Activated CD8-positive, alpha-beta T cell treated with anti-CD3 and anti-CD28 coated beads, Interleukin-2, amount 10 ng/mL, durations not matched to agents 7 days and 5 days (primary cell): ENCODE measurements around the gene REEP5. TPM values are rescaled to one million over a fixed set of nuclear protein-coding genes. Genes with fewer than 3 reads are reported as not detected.

ENCODE experiments used
- ATAC-seq: fragments of 150-1000 bp; cut with Tn5 transposase; one replicate; pipeline ENCODE4 v1.10.0; 2021; ENCODE audit warnings: moderate library complexity
- CTCF ChIA-PET: fragments of 350-600 bp; sonication (Branson Sonifier 250); formaldehyde crosslinking; loops from one replicate; lab custom pipeline; 2021; ENCODE audit warnings: antibody characterized with exemption; lab: Charles Lee
- POLR2A ChIA-PET: fragments of 350-600 bp; sonication (Branson Sonifier 250); formaldehyde crosslinking; loops from one replicate; lab custom pipeline; 2021; ENCODE audit warnings: antibody characterized with exemption; lab: Charles Lee
- DNase-seq: peaks from one replicate; pipeline ENCODE4 v3.0.0-alpha.2; 2020
- H3K27ac Mint-ChIP-seq: one replicate; pipeline ENCODE4 v1.8.0; 2021; ENCODE audit warnings: mild to moderate bottlenecking, mixed read lengths
- H3K27me3 Mint-ChIP-seq: one replicate; pipeline ENCODE4 v1.8.0; 2021; ENCODE audit warnings: low read depth, mixed read lengths
- H3K36me3 Mint-ChIP-seq: one replicate; pipeline ENCODE4 v1.8.0; 2021; ENCODE audit warnings: low read depth, mixed read lengths
- H3K4me1 Mint-ChIP-seq: one replicate; pipeline ENCODE4 v1.8.0; 2021; ENCODE audit warnings: low read depth, mixed read lengths
- H3K4me3 Mint-ChIP-seq: one replicate; pipeline ENCODE4 v1.8.0; 2021; ENCODE audit warnings: mild to moderate bottlenecking, mixed read lengths
- H3K9me3 Mint-ChIP-seq: one replicate; pipeline ENCODE4 v1.8.0; 2022; ENCODE audit warnings: mixed read lengths; ENCODE audit not compliant: insufficient read depth
- total RNA-seq, 2 experiments: library from RNA; stranded (reverse); gene quantifications; one replicate each; pipeline ENCODE4 v1.2.3, GENCODE V29; 2021

The REEP5 gene
- total RNA-seq, 2 experiments from 2014 or later = 77.6 to 85.0 TPM

- POLR2A ChIA-PET = interaction anchor here (1.9 kb wide), 1 partner anchor 43 kb away, joined by 10 read pairs; the partner anchor contains the start of gene DCP2
- no peaks in the 10 kb centered on the region for H3K27me3 Mint-ChIP-seq
- no peak overlapping the region for H3K27ac Mint-ChIP-seq
Measured at GRCh38 chr5:112933105-112933504, 11.1 kb upstream of the REEP5 start.

GRCh38 chr5:112931473-112931872 lies 9.4 kb upstream of the REEP5 start:
- peaks cover 58% of the 10 kb centered on the region for H3K4me1 Mint-ChIP-seq
- H3K4me3 Mint-ChIP-seq = no peak overlapping the region
- no peak for ATAC-seq
- DNase-seq = no peak
- H3K27ac Mint-ChIP-seq = peak overlapping the region; percentile 70
- ChIA-PET POLR2A (interaction anchor here (0.6 kb wide), 1 partner anchor 45 kb away, joined by 4 read pairs; the partner anchor contains the start of gene DCP2), CTCF (interaction anchor here (0.9 to 1.4 kb wide), 5 partner anchors 8 to 65 kb away, joined by 3 to 5 read pairs (median 4); partner anchors contain the start of gene REEP5)
- peaks cover 6% of the 10 kb centered on the region for H3K9me3 Mint-ChIP-seq
- peaks cover 9% of the 10 kb centered on the region for H3K36me3 Mint-ChIP-seq
- no peaks in the 10 kb centered on the region for H3K27me3 Mint-ChIP-seq

More at GRCh38 chr5:112933105-112933504, 11.1 kb upstream of the REEP5 start:
- Mint-ChIP-seq H3K36me3 (peaks cover 7% of the 10 kb centered on the region), H3K9me3 (peaks cover 6% of the 10 kb centered on the region), H3K4me3 (no peak overlapping the region), H3K4me1 (peaks cover 47% of the 10 kb centered on the region)
- ATAC-seq (no peak), DNase-seq (no peak)
- CTCF ChIA-PET = interaction anchor here (1.4 kb wide), 1 partner anchor 43 kb away, joined by 5 read pairs; the partner anchor contains the start of gene DCP2

GRCh38 chr5:112930082-112930344 lies 8.0 kb upstream of the REEP5 start:
- CTCF ChIA-PET = interaction anchor here (1.0 kb wide), 1 partner anchor 20 kb away, joined by 3 read pairs; no protein-coding TSS in a partner anchor

GRCh38 chr5:112929336-112930081 lies 7.5 kb upstream of the REEP5 start:
- ATAC-seq = peak; percentile 66
- no peak for DNase-seq
- Mint-ChIP-seq H3K4me3 (peak overlapping the region; percentile 72), H3K9me3 (peaks cover 6% of the 10 kb centered on the region), H3K27me3 (no peaks in the 10 kb centered on the region), H3K27ac (peak overlapping the region; percentile 91), H3K4me1 (peaks cover 61% of the 10 kb centered on the region), H3K36me3 (peaks cover 9% of the 10 kb centered on the region)
- ChIA-PET POLR2A (interaction anchor here (0.6 to 1.0 kb wide), 2 partner anchors 11 to 47 kb away, joined by 3 to 9 read pairs; partner anchors contain the start of gene DCP2), CTCF (interaction anchor here (1.0 kb wide), 1 partner anchor 20 kb away, joined by 3 read pairs; no protein-coding TSS in a partner anchor)

More at GRCh38 chr5:112930082-112930344, 8.0 kb upstream of the REEP5 start:
- H3K4me3 Mint-ChIP-seq = peak overlapping the region; percentile 72
- peak overlapping the region; percentile 91 for H3K27ac Mint-ChIP-seq
- H3K9me3 Mint-ChIP-seq = peaks cover 6% of the 10 kb centered on the region
- H3K4me1 Mint-ChIP-seq = peaks cover 60% of the 10 kb centered on the region
- H3K36me3 Mint-ChIP-seq = peaks cover 9% of the 10 kb centered on the region
- no peaks in the 10 kb centered on the region for H3K27me3 Mint-ChIP-seq
- ATAC-seq (peak; percentile 81), DNase-seq (peak; percentile 49)
- POLR2A ChIA-PET = interaction anchor here (0.6 to 1.0 kb wide), 2 partner anchors 11 to 46 kb away, joined by 3 to 9 read pairs; partner anchors contain the start of gene DCP2

- Mint-ChIP-seq H3K4me1 (peaks cover 69% of the 10 kb centered on the region), H3K27ac (peak overlapping the region; percentile 97), H3K36me3 (peaks cover 22% of the 10 kb centered on the region), H3K27me3 (no peaks in the 10 kb centered on the region), H3K9me3 (no peaks in the 10 kb centered on the region), H3K4me3 (peak overlapping the region; percentile 95)
- ChIA-PET POLR2A (interaction anchor here (6.2 kb wide), 1 partner anchor 52 kb away, joined by 51 read pairs; the partner anchor contains the start of gene DCP2), CTCF (interaction anchor here (0.7 to 4.4 kb wide), 7 partner anchors 8 to 216 kb away, joined by 3 to 32 read pairs (median 4); partner anchors contain the start of gene DCP2)
- ATAC-seq (no peak), DNase-seq (no peak)
Measured at GRCh38 chr5:112923988-112924387, 2.0 kb upstream of the REEP5 start.

GRCh38 chr5:112923148-112923917 lies 1.3 kb upstream of the REEP5 start:
- Mint-ChIP-seq H3K27ac (peak overlapping the region; percentile 97), H3K9me3 (no peaks in the 10 kb centered on the region), H3K36me3 (peaks cover 29% of the 10 kb centered on the region), H3K4me1 (peaks cover 69% of the 10 kb centered on the region), H3K27me3 (no peaks in the 10 kb centered on the region), H3K4me3 (peak overlapping the region; percentile 95)
- ATAC-seq = peak; percentile 42
- DNase-seq = peak; percentile 73
- POLR2A ChIA-PET = interaction anchor here (1.9 to 6.2 kb wide), 2 partner anchors 53 to 62 kb away, joined by 7 to 51 read pairs; partner anchors contain the start of genes DCP2 and SRP19
- CTCF ChIA-PET = interaction anchor here (0.8 to 4.7 kb wide), 20 partner anchors 8 to 598 kb away, joined by 3 to 32 read pairs (median 5); partner anchors contain the start of genes DCP2 and SRP19

GRCh38 chr5:112921026-112921832 lies 798 bp downstream of the REEP5 start:
- Mint-ChIP-seq H3K27ac (peak overlapping the region; percentile 73), H3K36me3 (peaks cover 46% of the 10 kb centered on the region), H3K4me1 (peaks cover 75% of the 10 kb centered on the region), H3K4me3 (peak overlapping the region; percentile 95), H3K27me3 (no peaks in the 10 kb centered on the region), H3K9me3 (no peaks in the 10 kb centered on the region)
- CTCF ChIA-PET = interaction anchor here (0.7 to 4.7 kb wide), 19 partner anchors 9 to 369 kb away, joined by 3 to 32 read pairs (median 5); partner anchors contain the start of genes DCP2 and SRP19
- POLR2A ChIA-PET = interaction anchor here (0.7 to 6.2 kb wide), 6 partner anchors 9 to 69 kb away, joined by 3 to 51 read pairs (median 3); partner anchors contain the start of gene DCP2
- DNase-seq = peak; percentile 63
- ATAC-seq = peak; percentile 56

GRCh38 chr5:112919972-112920371 lies 2.1 kb downstream of the REEP5 start:
- no peak for ATAC-seq

GRCh38 chr5:112918679-112919078 lies 3.3 kb downstream of the REEP5 start:
- H3K36me3 Mint-ChIP-seq = peaks cover 65% of the 10 kb centered on the region
- peak overlapping the region; percentile 21 for H3K27ac Mint-ChIP-seq
- H3K4me3 Mint-ChIP-seq = no peak overlapping the region
- peaks cover 76% of the 10 kb centered on the region for H3K4me1 Mint-ChIP-seq
- H3K9me3 Mint-ChIP-seq = no peaks in the 10 kb centered on the region
- no peaks in the 10 kb centered on the region for H3K27me3 Mint-ChIP-seq
- ATAC-seq (no peak), DNase-seq (no peak)
- ChIA-PET CTCF (interaction anchor here (1.1 kb wide), 1 partner anchor 77 kb away, joined by 3 read pairs; no protein-coding TSS in a partner anchor), POLR2A (interaction anchor here (0.7 kb wide), 1 partner anchor 45 kb away, joined by 3 read pairs; no protein-coding TSS in a partner anchor)

More at GRCh38 chr5:112919972-112920371, 2.1 kb downstream of the REEP5 start:
- H3K36me3 Mint-ChIP-seq = peaks cover 56% of the 10 kb centered on the region
- no peaks in the 10 kb centered on the region for H3K9me3 Mint-ChIP-seq
- H3K27ac Mint-ChIP-seq = no peak overlapping the region
- no peaks in the 10 kb centered on the region for H3K27me3 Mint-ChIP-seq
- ChIA-PET CTCF (interaction anchor here (1.1 to 4.7 kb wide), 4 partner anchors 16 to 76 kb away, joined by 4 to 32 read pairs (median 16); no protein-coding TSS in a partner anchor), POLR2A (interaction anchor here (1.1 to 6.2 kb wide), 2 partner anchors 56 to 58 kb away, joined by 3 to 51 read pairs; partner anchors contain the start of gene DCP2)
- DNase-seq = no peak
- peaks cover 83% of the 10 kb centered on the region for H3K4me1 Mint-ChIP-seq
- peak overlapping the region; percentile 95 for H3K4me3 Mint-ChIP-seq

- peaks cover 69% of the 10 kb centered on the region for H3K36me3 Mint-ChIP-seq
- H3K27me3 Mint-ChIP-seq = no peaks in the 10 kb centered on the region
- H3K9me3 Mint-ChIP-seq = no peaks in the 10 kb centered on the region
- ChIA-PET CTCF (interaction anchor here (1.1 kb wide), 1 partner anchor 78 kb away, joined by 3 read pairs; no protein-coding TSS in a partner anchor), POLR2A (no interaction called here)
- no peak for ATAC-seq
- no peak for DNase-seq
- H3K4me1 Mint-ChIP-seq = peaks cover 73% of the 10 kb centered on the region
- peak overlapping the region; percentile 23 for H3K27ac Mint-ChIP-seq
- H3K4me3 Mint-ChIP-seq = no peak overlapping the region
Measured at GRCh38 chr5:112918136-112918535, 3.9 kb downstream of the REEP5 start.
